H9 (cell line): ENCODE data around the gene DEGS2. TPM values are rescaled to one million over a fixed set of nuclear protein-coding genes. Genes with fewer than 3 reads are reported as not detected.

Experiments used
- DNase-seq: peaks from one replicate; pipeline ENCODE4 v3.0.0-alpha.2; 2017
- H2AFZ ChIP-seq: one replicate; pipeline ENCODE4 v1.6.1; 2013; ENCODE audit warnings: mild to moderate bottlenecking, low read length, control low read depth, moderate library complexity
- H2AK5ac ChIP-seq: 2 replicates; pipeline ENCODE4 v1.6.1; 2013; ENCODE audit warnings: low read length, control low read depth, mixed read lengths; ENCODE audit not compliant: insufficient read length
- H2BK120ac ChIP-seq: one replicate; pipeline ENCODE4 v1.6.1; 2013; ENCODE audit warnings: low read depth, mild to moderate bottlenecking, low read length, control low read depth, inconsistent platforms; ENCODE audit not compliant: poor library complexity, severe bottlenecking
- H2BK12ac ChIP-seq: 2 replicates; pipeline ENCODE4 v1.6.1; 2013; ENCODE audit warnings: low read length, control low read depth, mixed read lengths, low read depth; ENCODE audit not compliant: insufficient read length
- H2BK15ac ChIP-seq: 2 replicates; pipeline ENCODE4 v1.6.1; 2013; ENCODE audit warnings: low read depth, low read length, control low read depth
- H2BK20ac ChIP-seq: one replicate; pipeline ENCODE4 v1.6.1; 2013; ENCODE audit warnings: low read depth, mild to moderate bottlenecking, low read length, control low read depth, inconsistent platforms; ENCODE audit not compliant: poor library complexity, severe bottlenecking
- H2BK5ac ChIP-seq: 2 replicates; pipeline ENCODE4 v1.6.1; 2013; ENCODE audit warnings: low read length, control low read depth, mixed read lengths; ENCODE audit not compliant: insufficient read length
- H3K14ac ChIP-seq: 2 replicates; pipeline ENCODE4 v1.6.1; 2013; ENCODE audit warnings: low read length, control low read depth; ENCODE audit not compliant: insufficient read depth
- H3K18ac ChIP-seq: 2 replicates; pipeline ENCODE4 v1.6.1; 2013; ENCODE audit warnings: low read depth, mild to moderate bottlenecking, mixed read lengths, low read length, control low read depth; ENCODE audit not compliant: insufficient read length
- H3K23ac ChIP-seq: 2 replicates; pipeline ENCODE4 v1.6.1; 2013; ENCODE audit warnings: low read length, control low read depth, mixed read lengths, low read depth; ENCODE audit not compliant: insufficient read length
- H3K23me2 ChIP-seq: 2 replicates; pipeline ENCODE4 v1.6.1; 2013; ENCODE audit warnings: low read depth, mild to moderate bottlenecking, mixed read lengths, low read length, control low read depth; ENCODE audit not compliant: insufficient read length, poor library complexity, severe bottlenecking
- H3K27ac ChIP-seq: 2 replicates; pipeline ENCODE4 v1.5.1; 2013; ENCODE audit warnings: low read length, control low read depth, mixed read lengths, low read depth; ENCODE audit not compliant: insufficient read length
- H3K27me3 ChIP-seq: 2 replicates; pipeline ENCODE4 v1.6.1; 2013; ENCODE audit warnings: low read length, control low read depth, inconsistent platforms; ENCODE audit not compliant: insufficient read depth
- H3K4ac ChIP-seq: 2 replicates; pipeline ENCODE4 v1.6.1; 2013; ENCODE audit warnings: low read depth, mild to moderate bottlenecking, control low read depth, inconsistent platforms, low read length, moderate library complexity
- H3K4me1 ChIP-seq: 2 replicates; pipeline ENCODE4 v1.6.1; 2013; ENCODE audit warnings: low read length, control low read depth, inconsistent platforms; ENCODE audit not compliant: insufficient read depth
- H3K4me2 ChIP-seq: 2 replicates; pipeline ENCODE4 v1.6.1; 2013; ENCODE audit warnings: low read length, control low read depth, mixed read lengths; ENCODE audit not compliant: insufficient read length, insufficient read depth
- H3K56ac ChIP-seq: 2 replicates; pipeline ENCODE4 v1.6.1; 2013; ENCODE audit warnings: low read depth, mild to moderate bottlenecking, mixed read lengths, low read length, control low read depth; ENCODE audit not compliant: insufficient read length
- H3K79me1 ChIP-seq: 2 replicates; pipeline ENCODE4 v1.6.1; 2013; ENCODE audit warnings: low read depth, mild to moderate bottlenecking, moderate library complexity, low read length, control low read depth, inconsistent platforms; ENCODE audit not compliant: insufficient read depth, poor library complexity, severe bottlenecking
- H3K79me2 ChIP-seq: 2 replicates; pipeline ENCODE4 v1.6.1; 2013; ENCODE audit warnings: low read length, control low read depth, inconsistent platforms; ENCODE audit not compliant: insufficient read depth
- H3K9ac ChIP-seq: 2 replicates; pipeline ENCODE4 v1.6.1; 2013; ENCODE audit warnings: low read length, control low read depth, mixed read lengths; ENCODE audit not compliant: insufficient read length; ENCODE audit errors: extremely low read depth
- H3K9me3 ChIP-seq: one replicate; pipeline ENCODE4 v1.6.1; 2013; ENCODE audit warnings: low read depth, low read length, inconsistent platforms; ENCODE audit not compliant: control insufficient read depth
- H3T11ph ChIP-seq: one replicate; pipeline ENCODE4 v1.6.1; 2013; ENCODE audit warnings: mild to moderate bottlenecking, low read length, control low read depth, inconsistent platforms
- H4K20me1 ChIP-seq: one replicate; pipeline ENCODE4 v1.6.1; 2013; ENCODE audit not compliant: control insufficient read depth, insufficient read length, insufficient read depth
- H4K5ac ChIP-seq: 2 replicates; pipeline ENCODE4 v1.6.1; 2013; ENCODE audit warnings: low read depth, mild to moderate bottlenecking, mixed read lengths, low read length, control low read depth; ENCODE audit not compliant: insufficient read length
- H4K8ac ChIP-seq: replicated peaks from 2 replicates; pipeline ENCODE4 v1.6.1; 2013; ENCODE audit warnings: low read length, control low read depth, mixed read lengths, low read depth; ENCODE audit not compliant: insufficient read length
- H4K91ac ChIP-seq: 2 replicates; pipeline ENCODE4 v1.6.1; 2013; ENCODE audit warnings: low read depth, mild to moderate bottlenecking, moderate library complexity, mixed read lengths, low read length, control low read depth; ENCODE audit not compliant: insufficient read length
- H3K27ac Mint-ChIP-seq, 3 experiments: 2 replicates in 2 of 3; 3 replicates in 1 of 3; pipeline ENCODE4 v1.8.0; 2020 to 2021; ENCODE audit warnings: mixed read lengths in 3 of 3, mild to moderate bottlenecking in 1 of 3, moderate library complexity in 1 of 3
- H3K27me3 Mint-ChIP-seq: 2 replicates; pipeline ENCODE4 v1.8.0; 2021; ENCODE audit warnings: low read depth, mild to moderate bottlenecking, moderate library complexity, mixed read lengths
- H3K36me3 Mint-ChIP-seq, 3 experiments: 2 replicates in 2 of 3; 3 replicates in 1 of 3; pipeline ENCODE4 v1.8.0; 2020 to 2021; ENCODE audit warnings: low read depth in 3 of 3, mixed read lengths in 3 of 3; ENCODE audit not compliant: insufficient read depth in 1 of 3
- H3K4me1 Mint-ChIP-seq, 2 experiments: 2 replicates each; pipeline ENCODE4 v1.8.0; 2020; ENCODE audit warnings: mixed read lengths in 2 of 2
- H3K4me3 Mint-ChIP-seq, 2 experiments: 2 replicates in 1 of 2; 3 replicates in 1 of 2; pipeline ENCODE4 v1.8.0; 2020 to 2021; ENCODE audit warnings: mild to moderate bottlenecking in 2 of 2, mixed read lengths in 2 of 2, moderate library complexity in 1 of 2
- H3K9me3 Mint-ChIP-seq, 2 experiments: 2 replicates in 1 of 2; 3 replicates in 1 of 2; pipeline ENCODE4 v1.8.0; 2020; ENCODE audit warnings: mild to moderate bottlenecking in 2 of 2, mixed read lengths in 2 of 2, moderate library complexity in 1 of 2
- WGBS: extraction: QIAGEN DNeasy Blood & Tissue Kit; methylation state at CpG from one replicate; pipeline ENCODE4 v1.1.7; 2013; ENCODE audit warnings: missing lambda C conversion rate, low lambda C conversion rate, mixed read lengths; ENCODE audit not compliant: insufficient read length; ENCODE audit errors: extremely low coverage; 5-methylcytosine and 5-hydroxymethylcytosine counted together
- total RNA-seq: library from RNA; stranded (reverse); gene quantifications from 2 replicates; pipeline ENCODE4 v1.2.1, GENCODE V29; 2021
- TF ChIP-seq, protein P1 (sequence below): fragments of 200-600 bp; sonication (generic); conservative IDR thresholded peaks from 3 replicates; pipeline ENCODE4 v1.8.0; 2021; ENCODE audit warnings: antibody characterized with exemption, mild to moderate bottlenecking

DEGS2 gene
- total RNA-seq, 1 experiment from 2014 or later: 0.72 TPM

- no peaks in the 10 kb centered on the region for H3K79me1 ChIP-seq
Observed at GRCh38 chr14:100098171-100098570, 61.3 kb downstream of the DEGS2 start.

More at GRCh38 chr14:100098171-100098570, 61.3 kb downstream of the DEGS2 start:
- no peak overlapping the region for H3K4me2 ChIP-seq
- H4K20me1 ChIP-seq: no peaks in the 10 kb centered on the region
- H4K91ac ChIP-seq: no peak overlapping the region
- H3K4ac ChIP-seq: no peak overlapping the region
- Mint-ChIP-seq H3K27ac (peak overlapping the region in 1 of 3 experiments; percentile 6; a peak in 2 of 7 replicates), H3K4me1 (peaks cover 7 to 10% of the 10 kb centered on the region in 2 experiments), H3K36me3 (peaks cover 0 to 4% (median 0%) of the 10 kb centered on the region in 3 experiments; a peak in 3 of 7 replicates), H3K27me3 (no peaks in the 10 kb centered on the region), H3K4me3 (no peak overlapping the region), H3K9me3 (no peaks in the 10 kb centered on the region)
- no peak overlapping the region for H3K9ac ChIP-seq
- no CpG with 5 or more reads among the region's 8 CpGs for WGBS
- H3K23ac ChIP-seq: no peak overlapping the region
- no peak for DNase-seq
- no peak overlapping the region for H3K14ac ChIP-seq
- H2BK120ac ChIP-seq: no peak overlapping the region
- no peak overlapping the region for H3K56ac ChIP-seq
- no peak overlapping the region for H2AFZ ChIP-seq
- H3K9me3 ChIP-seq: no peaks in the 10 kb centered on the region
- no peak overlapping the region for H2BK15ac ChIP-seq
- TF ChIP-seq, protein P1, sequence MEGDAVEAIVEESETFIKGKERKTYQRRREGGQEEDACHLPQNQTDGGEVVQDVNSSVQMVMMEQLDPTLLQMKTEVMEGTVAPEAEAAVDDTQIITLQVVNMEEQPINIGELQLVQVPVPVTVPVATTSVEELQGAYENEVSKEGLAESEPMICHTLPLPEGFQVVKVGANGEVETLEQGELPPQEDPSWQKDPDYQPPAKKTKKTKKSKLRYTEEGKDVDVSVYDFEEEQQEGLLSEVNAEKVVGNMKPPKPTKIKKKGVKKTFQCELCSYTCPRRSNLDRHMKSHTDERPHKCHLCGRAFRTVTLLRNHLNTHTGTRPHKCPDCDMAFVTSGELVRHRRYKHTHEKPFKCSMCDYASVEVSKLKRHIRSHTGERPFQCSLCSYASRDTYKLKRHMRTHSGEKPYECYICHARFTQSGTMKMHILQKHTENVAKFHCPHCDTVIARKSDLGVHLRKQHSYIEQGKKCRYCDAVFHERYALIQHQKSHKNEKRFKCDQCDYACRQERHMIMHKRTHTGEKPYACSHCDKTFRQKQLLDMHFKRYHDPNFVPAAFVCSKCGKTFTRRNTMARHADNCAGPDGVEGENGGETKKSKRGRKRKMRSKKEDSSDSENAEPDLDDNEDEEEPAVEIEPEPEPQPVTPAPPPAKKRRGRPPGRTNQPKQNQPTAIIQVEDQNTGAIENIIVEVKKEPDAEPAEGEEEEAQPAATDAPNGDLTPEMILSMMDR: no peak
- H2BK12ac ChIP-seq: no peak overlapping the region
- no peak overlapping the region for H4K8ac ChIP-seq
- H3K79me2 ChIP-seq: no peaks in the 10 kb centered on the region
- H4K5ac ChIP-seq: no peak overlapping the region
- no peak overlapping the region for H2BK5ac ChIP-seq
- no peak overlapping the region for H3T11ph ChIP-seq
- H3K4me1 ChIP-seq: peaks cover 4% of the 10 kb centered on the region; the same call in 1 of the 2 replicates
- H3K23me2 ChIP-seq: no peaks in the 10 kb centered on the region
- H2BK20ac ChIP-seq: peak overlapping the region; percentile 49
- H3K27me3 ChIP-seq: no peaks in the 10 kb centered on the region
- no peak overlapping the region for H3K18ac ChIP-seq
- no peak overlapping the region for H3K27ac ChIP-seq
- H2AK5ac ChIP-seq: no peak overlapping the region
